Measurements from ENCODE around the gene KLRF2. TPM values are rescaled to one million over a fixed set of nuclear protein-coding genes. Genes with fewer than 3 reads are reported as not detected.
A peak's percentile ranks its signal among the peaks of the same experiment; 100 is the strongest.

KLRF2 gene
- total RNA-seq, 6 donors from 2014 or later: not detected

GRCh38 chr12:9922429-9922828, 41.1 kb downstream of the KLRF2 start:
- WGBS, 2 donors: 92 to 96% methylated on average over 1 of the region's 1 CpG
- ATAC-seq (ENCODE audit: low FRiP score in 2 of 2) (no peak), DNase-seq (no peak)
- no peaks in the 10 kb centered on the region for H3K4me1 ChIP-seq
- H3K27ac ChIP-seq: no peak overlapping the region
- no peaks in the 10 kb centered on the region for H3K36me3 ChIP-seq
- no peaks in the 10 kb centered on the region for H3K27me3 ChIP-seq
- no peaks in the 10 kb centered on the region for H3K9me3 ChIP-seq
- TF ChIP-seq, protein P1, sequence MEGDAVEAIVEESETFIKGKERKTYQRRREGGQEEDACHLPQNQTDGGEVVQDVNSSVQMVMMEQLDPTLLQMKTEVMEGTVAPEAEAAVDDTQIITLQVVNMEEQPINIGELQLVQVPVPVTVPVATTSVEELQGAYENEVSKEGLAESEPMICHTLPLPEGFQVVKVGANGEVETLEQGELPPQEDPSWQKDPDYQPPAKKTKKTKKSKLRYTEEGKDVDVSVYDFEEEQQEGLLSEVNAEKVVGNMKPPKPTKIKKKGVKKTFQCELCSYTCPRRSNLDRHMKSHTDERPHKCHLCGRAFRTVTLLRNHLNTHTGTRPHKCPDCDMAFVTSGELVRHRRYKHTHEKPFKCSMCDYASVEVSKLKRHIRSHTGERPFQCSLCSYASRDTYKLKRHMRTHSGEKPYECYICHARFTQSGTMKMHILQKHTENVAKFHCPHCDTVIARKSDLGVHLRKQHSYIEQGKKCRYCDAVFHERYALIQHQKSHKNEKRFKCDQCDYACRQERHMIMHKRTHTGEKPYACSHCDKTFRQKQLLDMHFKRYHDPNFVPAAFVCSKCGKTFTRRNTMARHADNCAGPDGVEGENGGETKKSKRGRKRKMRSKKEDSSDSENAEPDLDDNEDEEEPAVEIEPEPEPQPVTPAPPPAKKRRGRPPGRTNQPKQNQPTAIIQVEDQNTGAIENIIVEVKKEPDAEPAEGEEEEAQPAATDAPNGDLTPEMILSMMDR (IDR thresholded peaks at IDR 0.05): no peak
- TF ChIP-seq EP300 (IDR thresholded peaks at IDR 0.05) (no peak), POLR2A (IDR thresholded peaks at IDR 0.05) (no peak), POLR2AphosphoS5 (IDR thresholded peaks at IDR 0.05) (no peak)
- H3K4me3 ChIP-seq: no peak overlapping the region

DNA sequence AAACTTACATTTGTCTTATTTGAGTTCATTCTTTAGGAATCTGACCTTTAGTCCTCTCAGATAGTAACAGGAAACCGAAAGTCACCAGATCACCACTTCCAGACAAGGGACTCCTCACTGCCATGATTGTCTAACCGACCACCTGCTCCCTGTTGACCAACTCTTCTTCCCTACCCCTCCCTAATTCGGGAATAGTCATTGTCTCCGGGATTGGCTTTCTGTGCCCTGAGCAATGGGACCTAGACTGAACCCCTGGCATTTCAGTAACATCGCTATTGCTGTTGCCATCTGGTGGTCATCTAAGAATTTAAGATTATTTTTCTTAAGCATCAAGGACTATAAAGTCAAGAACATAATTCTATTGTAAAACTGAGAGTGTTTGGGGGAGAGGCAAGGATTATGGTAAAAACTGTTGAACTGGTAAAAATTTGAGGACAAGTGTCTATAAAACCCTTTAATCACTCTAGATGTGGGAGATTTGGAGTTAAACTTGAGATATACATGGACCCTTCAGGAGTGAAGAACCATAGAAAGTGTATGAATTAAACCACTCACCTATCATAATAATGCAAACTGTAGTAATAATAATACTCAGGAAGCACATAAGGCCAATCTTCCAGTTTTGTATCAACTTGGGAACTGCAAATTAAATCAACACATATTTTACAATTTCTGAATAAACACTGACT, 44.6 kb downstream of the KLRF2 start:
- TF ChIP-seq, protein P1 (IDR thresholded peaks at IDR 0.05): peak; percentile 23 to 58 (median 42)
- TF ChIP-seq POLR2A (IDR thresholded peaks at IDR 0.05): no peak
- TF ChIP-seq EP300 (IDR thresholded peaks at IDR 0.05): no peak
- no peaks in the 10 kb centered on the region for H3K27me3 ChIP-seq
- no peaks in the 10 kb centered on the region for H3K4me1 ChIP-seq
- peak in 1 of 2 donors; percentile 79 for ATAC-seq (ENCODE audit: low FRiP score in 2 of 2)
- no peak overlapping the region for H3K27ac ChIP-seq
- peak overlapping the region in 2 of 4 donors; percentile 23 to 25 for H3K4me3 ChIP-seq
- no peaks in the 10 kb centered on the region for H3K36me3 ChIP-seq
- WGBS, 2 donors: 13 to 14% methylated on average over 5 of the region's 5 CpGs
- DNase-seq: no peak
- H3K9me3 ChIP-seq: no peaks in the 10 kb centered on the region

DNA sequence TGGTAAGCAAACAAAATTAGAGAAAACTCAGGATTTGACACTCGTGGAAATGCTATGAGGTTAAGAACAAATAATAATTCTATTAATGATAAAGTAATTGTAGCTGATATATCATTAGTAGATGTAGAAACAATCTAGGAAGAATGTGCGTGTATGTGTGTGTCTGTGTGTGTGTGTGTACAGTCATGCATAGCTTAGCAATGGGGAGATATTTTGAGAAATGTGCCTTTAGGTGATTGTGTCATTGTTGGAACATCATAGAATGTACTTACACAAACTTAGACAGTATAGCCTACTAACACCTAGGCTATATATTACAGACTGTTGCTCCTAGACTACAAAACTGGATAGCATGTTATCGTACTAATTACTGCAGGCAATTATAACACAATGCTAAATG, 45.6 kb downstream of the KLRF2 start:
- no peak overlapping the region for H3K4me3 ChIP-seq
- ATAC-seq (ENCODE audit: low FRiP score in 2 of 2): no peak
- no peaks in the 10 kb centered on the region for H3K36me3 ChIP-seq
- no peak overlapping the region for H3K27ac ChIP-seq
- H3K9me3 ChIP-seq: no peaks in the 10 kb centered on the region
- no peak for DNase-seq
- WGBS, 2 donors: 88 to 92% methylated on average over 3 of the region's 3 CpGs
- H3K4me1 ChIP-seq: no peaks in the 10 kb centered on the region
- TF ChIP-seq, protein P1 (IDR thresholded peaks at IDR 0.05): no peak
- TF ChIP-seq EP300 (IDR thresholded peaks at IDR 0.05) (no peak), POLR2AphosphoS5 (IDR thresholded peaks at IDR 0.05) (no peak), POLR2A (IDR thresholded peaks at IDR 0.05) (no peak)
- no peaks in the 10 kb centered on the region for H3K27me3 ChIP-seq

- Histone ChIP-seq H3K27me3 (no peaks in the 10 kb centered on the region), H3K36me3 (no peaks in the 10 kb centered on the region), H3K4me3 (no peak overlapping the region), H3K4me1 (no peaks in the 10 kb centered on the region), H3K27ac (no peak overlapping the region), H3K9me3 (no peaks in the 10 kb centered on the region)
- ATAC-seq (ENCODE audit: low FRiP score in 2 of 2) (no peak), DNase-seq (no peak)
- 81 to 89% methylated on average over 3 of the region's 3 CpGs for WGBS, 2 donors
- TF ChIP-seq POLR2A (IDR thresholded peaks at IDR 0.05): no peak
- TF ChIP-seq, protein P1 (IDR thresholded peaks at IDR 0.05): no peak
Measured at GRCh38 chr12:9928607-9929006, 47.3 kb downstream of the KLRF2 start.

GRCh38 chr12:9931245-9931644, 50.0 kb downstream of the KLRF2 start:
- no peak overlapping the region for H3K4me3 ChIP-seq
- no peak for TF ChIP-seq POLR2AphosphoS5 (IDR thresholded peaks at IDR 0.05)
- TF ChIP-seq, protein P1 (IDR thresholded peaks at IDR 0.05): no peak
- WGBS, 2 donors: 69 to 72% methylated on average over 3 of the region's 3 CpGs
- no peaks in the 10 kb centered on the region for H3K9me3 ChIP-seq
- no peak for DNase-seq
- H3K4me1 ChIP-seq: no peaks in the 10 kb centered on the region
- ATAC-seq (ENCODE audit: low FRiP score in 2 of 2): no peak
- no peaks in the 10 kb centered on the region for H3K27me3 ChIP-seq
- no peaks in the 10 kb centered on the region for H3K36me3 ChIP-seq
- H3K27ac ChIP-seq: no peak overlapping the region
